ENCODE results near the gene IL11. TPM values are rescaled to one million over a fixed set of nuclear protein-coding genes. Genes with fewer than 3 reads are reported as not detected.

The IL11 gene
- total RNA-seq, 1 donor from 2014 or later = 2.2 TPM

- no peak for DNase-seq (ENCODE audit: low spot score, unreplicated experiment)
- H3K4me1 Mint-ChIP-seq (ENCODE audit: low read depth) = no peaks in the 10 kb centered on the region
- no peak for TF ChIP-seq CTCF (IDR thresholded peaks at IDR 0.05; ENCODE audit: unreplicated experiment)
- H3K27me3 Mint-ChIP-seq = peaks cover 36% of the 10 kb centered on the region
- H3K36me3 Mint-ChIP-seq (ENCODE audit: insufficient read depth) = no peaks in the 10 kb centered on the region
- no peaks in the 10 kb centered on the region for H3K9me3 Mint-ChIP-seq (ENCODE audit: low read depth)
- no peak overlapping the region for H3K27ac Mint-ChIP-seq
- H3K4me3 Mint-ChIP-seq (ENCODE audit: low read depth) = no peak overlapping the region
Measured at GRCh38 chr19:55362174-55362989, 7.9 kb downstream of the IL11 start.

GRCh38 chr19:55360902-55361301 lies 9.4 kb downstream of the IL11 start:
- H3K36me3 Mint-ChIP-seq (ENCODE audit: insufficient read depth) = no peaks in the 10 kb centered on the region
- H3K9me3 Mint-ChIP-seq (ENCODE audit: low read depth) = no peaks in the 10 kb centered on the region
- no peak for TF ChIP-seq CTCF (IDR thresholded peaks at IDR 0.05; ENCODE audit: unreplicated experiment)
- no peak overlapping the region for H3K27ac Mint-ChIP-seq
- peaks cover 43% of the 10 kb centered on the region for H3K27me3 Mint-ChIP-seq
- no peak overlapping the region for H3K4me3 Mint-ChIP-seq (ENCODE audit: low read depth)
- no peak for DNase-seq (ENCODE audit: low spot score, unreplicated experiment)
- no peaks in the 10 kb centered on the region for H3K4me1 Mint-ChIP-seq (ENCODE audit: low read depth)

- Mint-ChIP-seq H3K36me3 (ENCODE audit: insufficient read depth) (no peaks in the 10 kb centered on the region), H3K9me3 (ENCODE audit: low read depth) (no peaks in the 10 kb centered on the region), H3K4me1 (ENCODE audit: low read depth) (no peaks in the 10 kb centered on the region), H3K27ac (no peak overlapping the region), H3K4me3 (ENCODE audit: low read depth) (no peak overlapping the region), H3K27me3 (peaks cover 49% of the 10 kb centered on the region)
- TF ChIP-seq CTCF (IDR thresholded peaks at IDR 0.05; ENCODE audit: unreplicated experiment) = no peak
- no peak for DNase-seq (ENCODE audit: low spot score, unreplicated experiment)
Measured at GRCh38 chr19:55358943-55359908, 11.0 kb downstream of the IL11 start.

- Mint-ChIP-seq H3K4me3 (ENCODE audit: low read depth) (no peak overlapping the region), H3K9me3 (ENCODE audit: low read depth) (no peaks in the 10 kb centered on the region), H3K4me1 (ENCODE audit: low read depth) (no peaks in the 10 kb centered on the region), H3K36me3 (ENCODE audit: insufficient read depth) (no peaks in the 10 kb centered on the region), H3K27me3 (peaks cover 46% of the 10 kb centered on the region), H3K27ac (no peak overlapping the region)
- no peak for DNase-seq (ENCODE audit: low spot score, unreplicated experiment)
- TF ChIP-seq CTCF (IDR thresholded peaks at IDR 0.05; ENCODE audit: unreplicated experiment) = no peak
Measured at GRCh38 chr19:55358493-55358892, 11.8 kb downstream of the IL11 start.

- DNase-seq (ENCODE audit: low spot score, unreplicated experiment) = no peak
Measured at GRCh38 chr19:55355213-55355821, 14.9 kb downstream of the IL11 start.

More at GRCh38 chr19:55355213-55355821, 14.9 kb downstream of the IL11 start:
- H3K27me3 Mint-ChIP-seq = peaks cover 78% of the 10 kb centered on the region
- no peaks in the 10 kb centered on the region for H3K9me3 Mint-ChIP-seq (ENCODE audit: low read depth)
- H3K4me1 Mint-ChIP-seq (ENCODE audit: low read depth) = no peaks in the 10 kb centered on the region
- no peaks in the 10 kb centered on the region for H3K36me3 Mint-ChIP-seq (ENCODE audit: insufficient read depth)
- H3K27ac Mint-ChIP-seq = no peak overlapping the region
- no peak overlapping the region for H3K4me3 Mint-ChIP-seq (ENCODE audit: low read depth)
- no peak for TF ChIP-seq CTCF (IDR thresholded peaks at IDR 0.05; ENCODE audit: unreplicated experiment)

All from progenitor cell of endocrine pancreas (in vitro differentiated cells).